Peyer's patch (tissue), 4 donors: ENCODE measurements around the gene SCGB3A1. TPM values are rescaled to one million over a fixed set of nuclear protein-coding genes. Genes with fewer than 3 reads are reported as not detected.

Experiments used
- DNase-seq, 3 donors: peaks; one replicate each; pipeline ENCODE4 v3.0.0-alpha.2; 2017 to 2019
- H3K27ac ChIP-seq, 4 donors: fragments of 200-600 bp; sonication (generic); one replicate each; pipeline ENCODE4 v1.5.1; 2016 to 2019
- H3K27me3 ChIP-seq, 2 donors: fragments of 200-600 bp; sonication (generic); one replicate each; pipeline ENCODE4 v1.5.1; 2019
- H3K36me3 ChIP-seq, 3 donors: fragments of 200-600 bp; sonication (generic); one replicate each; pipeline ENCODE4 v1.5.1; 2016 to 2019
- H3K4me1 ChIP-seq, 4 donors: fragments of 200-600 bp; sonication (generic); one replicate each; pipeline ENCODE4 v1.5.1; 2016 to 2019
- H3K4me3 ChIP-seq, 4 donors: fragments of 200-600 bp; sonication (generic); 1 replicate in 3 of 4; 2 replicates in 1 of 4; pipeline ENCODE4 v1.5.1; 2016 to 2019; ENCODE audit warnings: mild to moderate bottlenecking in 1 of 4
- H3K9me3 ChIP-seq, 4 donors: fragments of 200-600 bp; sonication (generic); one replicate each; pipeline ENCODE4 v1.5.1; 2016 to 2019; ENCODE audit warnings: mild to moderate bottlenecking in 1 of 4
- CTCF ChIP-seq, 6 experiments: fragments of 450-650 bp in 4 of 6; fragments of 200-600 bp in 2 of 6; sonication (generic) in 1 of 6; IDR thresholded peaks; one replicate each; pipeline ENCODE4 v1.5.1; 2017 to 2019; ENCODE audit warnings: antibody characterized with exemption in 6 of 6, mild to moderate bottlenecking in 3 of 6, moderate library complexity in 1 of 6
- POLR2A ChIP-seq, 2 donors: fragments of 450-650 bp; IDR thresholded peaks; one replicate each; pipeline ENCODE4 v1.5.1; 2017; ENCODE audit warnings: antibody characterized with exemption in 2 of 2, mild to moderate bottlenecking in 2 of 2, moderate library complexity in 2 of 2
- total RNA-seq, 4 donors: library from RNA; depleted of rRNA; stranded (reverse); fragments of >200 nt; gene quantifications; one replicate each; pipeline ENCODE4 v1.1.0, GENCODE V29; 2016

The SCGB3A1 gene
- total RNA-seq, 4 donors from 2014 or later, result not detected

- no peak for DNase-seq
- Histone ChIP-seq H3K4me1 (no peaks in the 10 kb centered on the region), H3K36me3 (no peaks in the 10 kb centered on the region), H3K27ac (no peak overlapping the region), H3K4me3 (no peak overlapping the region), H3K9me3 (no peaks in the 10 kb centered on the region), H3K27me3 (no peaks in the 10 kb centered on the region)
- no peak for TF ChIP-seq CTCF (IDR thresholded peaks at IDR 0.05)
- TF ChIP-seq POLR2A (IDR thresholded peaks at IDR 0.05), result no peak
Measured at GRCh38 chr5:180606215-180606785, 15.0 kb upstream of the SCGB3A1 start.

- peak in 2 of 3 donors; percentile 34 to 83 for DNase-seq
- Histone ChIP-seq H3K9me3 (no peaks in the 10 kb centered on the region), H3K27me3 (no peaks in the 10 kb centered on the region), H3K4me1 (no peaks in the 10 kb centered on the region), H3K36me3 (no peaks in the 10 kb centered on the region), H3K4me3 (no peak overlapping the region), H3K27ac (no peak overlapping the region)
- no peak for TF ChIP-seq POLR2A (IDR thresholded peaks at IDR 0.05)
- TF ChIP-seq CTCF (IDR thresholded peaks at IDR 0.05), result peak in 5 of 6 experiments; percentile 14 to 65 (median 59)
Measured at GRCh38 chr5:180605554-180606214, 14.4 kb upstream of the SCGB3A1 start.

- no peaks in the 10 kb centered on the region for H3K27me3 ChIP-seq
- H3K36me3 ChIP-seq, result no peaks in the 10 kb centered on the region
- H3K9me3 ChIP-seq, result no peaks in the 10 kb centered on the region
- TF ChIP-seq CTCF (IDR thresholded peaks at IDR 0.05) (no peak), POLR2A (IDR thresholded peaks at IDR 0.05) (no peak)
- H3K4me3 ChIP-seq, result no peak overlapping the region
- H3K4me1 ChIP-seq, result no peaks in the 10 kb centered on the region
- no peak overlapping the region for H3K27ac ChIP-seq
- no peak for DNase-seq
Measured at GRCh38 chr5:180604271-180604670, 13.0 kb upstream of the SCGB3A1 start.

GRCh38 chr5:180603076-180603594, 11.8 kb upstream of the SCGB3A1 start:
- DNase-seq, result no peak
- H3K4me1 ChIP-seq, result no peaks in the 10 kb centered on the region
- H3K9me3 ChIP-seq, result no peaks in the 10 kb centered on the region
- no peaks in the 10 kb centered on the region for H3K27me3 ChIP-seq
- no peak overlapping the region for H3K4me3 ChIP-seq
- H3K36me3 ChIP-seq, result no peaks in the 10 kb centered on the region
- H3K27ac ChIP-seq, result no peak overlapping the region
- TF ChIP-seq CTCF (IDR thresholded peaks at IDR 0.05), result no peak
- TF ChIP-seq POLR2A (IDR thresholded peaks at IDR 0.05), result no peak

- Histone ChIP-seq H3K4me1 (no peaks in the 10 kb centered on the region), H3K9me3 (no peaks in the 10 kb centered on the region), H3K27me3 (no peaks in the 10 kb centered on the region), H3K27ac (no peak overlapping the region), H3K4me3 (no peak overlapping the region), H3K36me3 (no peaks in the 10 kb centered on the region)
- DNase-seq, result peak in 1 of 3 donors; percentile 38
- TF ChIP-seq POLR2A (IDR thresholded peaks at IDR 0.05) (no peak), CTCF (IDR thresholded peaks at IDR 0.05) (no peak)
Measured at GRCh38 chr5:180602481-180603075, 11.3 kb upstream of the SCGB3A1 start.
